C4-2B (cell line): ENCODE data around the gene LRBA.

Source experiments
- ZFX ChIP-seq: fragments of 450-650 bp; IDR thresholded peaks from 2 replicates; pipeline ENCODE4 v1.6.1; 2017
- TF ChIP-seq, protein P1 (sequence below): fragments of 450-650 bp; conservative IDR thresholded peaks from 2 replicates; pipeline ENCODE4 v1.5.1; 2017; ENCODE audit warnings: mild to moderate bottlenecking

DNA sequence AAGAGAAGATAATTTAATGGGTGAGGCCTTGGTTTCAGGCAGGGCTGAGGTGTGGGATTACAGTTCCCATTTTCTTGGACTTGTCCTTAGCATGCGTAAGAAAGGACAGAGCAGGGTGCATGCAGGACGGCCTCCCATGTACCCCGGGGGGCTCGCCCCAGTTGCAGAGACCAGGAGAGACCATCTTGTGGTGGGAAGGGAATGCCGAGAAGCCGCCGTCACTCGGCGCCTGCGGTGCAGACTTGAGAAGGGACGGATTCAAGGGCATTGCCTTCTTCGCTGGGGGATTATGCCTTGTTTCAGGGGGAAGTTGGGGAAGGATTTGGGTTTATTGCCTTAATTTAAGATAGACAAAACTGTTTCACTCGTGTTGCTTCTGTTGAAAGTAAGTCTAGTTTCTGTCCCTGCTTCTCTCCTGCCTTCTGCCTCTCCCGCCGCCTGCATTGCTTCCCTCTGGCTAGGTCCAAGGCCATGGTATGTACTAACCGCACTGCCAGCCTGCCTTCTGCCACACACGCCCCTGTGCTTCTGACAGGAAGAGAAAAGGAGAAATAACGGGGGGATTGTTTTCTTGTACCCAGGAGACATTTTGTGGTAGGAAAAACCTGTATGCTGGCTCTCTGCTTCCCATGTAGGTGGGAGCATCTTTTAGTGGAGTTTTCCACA, 761.0 kb downstream of the LRBA start:
- TF ChIP-seq, protein P1, sequence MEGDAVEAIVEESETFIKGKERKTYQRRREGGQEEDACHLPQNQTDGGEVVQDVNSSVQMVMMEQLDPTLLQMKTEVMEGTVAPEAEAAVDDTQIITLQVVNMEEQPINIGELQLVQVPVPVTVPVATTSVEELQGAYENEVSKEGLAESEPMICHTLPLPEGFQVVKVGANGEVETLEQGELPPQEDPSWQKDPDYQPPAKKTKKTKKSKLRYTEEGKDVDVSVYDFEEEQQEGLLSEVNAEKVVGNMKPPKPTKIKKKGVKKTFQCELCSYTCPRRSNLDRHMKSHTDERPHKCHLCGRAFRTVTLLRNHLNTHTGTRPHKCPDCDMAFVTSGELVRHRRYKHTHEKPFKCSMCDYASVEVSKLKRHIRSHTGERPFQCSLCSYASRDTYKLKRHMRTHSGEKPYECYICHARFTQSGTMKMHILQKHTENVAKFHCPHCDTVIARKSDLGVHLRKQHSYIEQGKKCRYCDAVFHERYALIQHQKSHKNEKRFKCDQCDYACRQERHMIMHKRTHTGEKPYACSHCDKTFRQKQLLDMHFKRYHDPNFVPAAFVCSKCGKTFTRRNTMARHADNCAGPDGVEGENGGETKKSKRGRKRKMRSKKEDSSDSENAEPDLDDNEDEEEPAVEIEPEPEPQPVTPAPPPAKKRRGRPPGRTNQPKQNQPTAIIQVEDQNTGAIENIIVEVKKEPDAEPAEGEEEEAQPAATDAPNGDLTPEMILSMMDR, result no peak
- no peak for TF ChIP-seq ZFX
